Measurements from ENCODE around the gene KLHL21. TPM values are rescaled to one million over a fixed set of nuclear protein-coding genes. Genes with fewer than 3 reads are reported as not detected.

KLHL21 gene
- total and polyA plus RNA-seq, 9 of the 15 experiments (the other 6 are each of a cell fraction or from before 2014, with no cell fraction given): 2.1 to 42.1 (median 17.5) TPM

DNA sequence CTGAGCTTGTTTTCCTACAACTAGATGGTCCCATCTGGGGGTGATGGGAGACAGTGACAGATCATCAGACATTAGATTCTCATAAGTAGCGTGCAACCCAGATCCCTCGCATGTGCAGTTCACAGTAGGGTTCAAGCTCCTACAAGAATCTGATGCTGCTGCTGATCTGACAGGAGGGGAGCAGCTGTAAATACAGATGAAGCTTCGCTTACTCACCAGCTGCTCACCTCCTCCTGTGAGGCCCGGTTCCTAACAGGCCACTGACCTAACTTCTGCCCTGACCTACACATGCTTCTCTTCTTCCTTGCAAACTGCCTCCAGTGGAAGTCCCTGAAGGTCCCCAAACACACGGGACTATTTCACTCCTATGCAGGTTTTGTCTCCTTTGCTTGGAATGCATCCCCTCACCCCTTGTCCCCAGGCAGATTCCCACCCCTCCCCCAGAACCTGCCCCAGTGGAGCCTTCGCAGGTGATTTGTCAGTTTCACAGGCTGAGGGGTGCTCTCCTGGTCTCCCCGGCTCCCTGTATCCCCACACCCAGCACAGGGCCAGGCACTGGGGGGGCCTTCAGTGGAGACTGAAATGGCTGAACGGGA is 28.5 kb downstream of the KLHL21 start:
- intact Hi-C loops (cut with micrococcal nuclease) (no loop called here), in situ Hi-C loops (cut with MboI) (no loop called here)
- Histone ChIP-seq H3K9me3 (replicated peaks; ENCODE audit: control insufficient read depth, insufficient read depth, low read depth, low read length) (no peaks in the 10 kb centered on the region), H2AFZ (ENCODE audit: low read depth, low read length) (no peak overlapping the region), H3K4me1 (replicated peaks in 1 of 2; ENCODE audit: control insufficient read depth in 2 of 2, insufficient read depth in 2 of 2, low read length in 2 of 2) (peaks cover 6 to 18% of the 10 kb centered on the region in 2 experiments), H4K20me1 (replicated peaks; ENCODE audit: control insufficient read depth, insufficient read depth, low read length) (no peaks in the 10 kb centered on the region), H3K27ac (ENCODE audit: extremely low read depth, low read depth, low read length) (no peak overlapping the region), H3K9ac (ENCODE audit: insufficient read depth in 1 of 2, low read depth in 2 of 2, low read length in 2 of 2) (0 out of 4 replicates have a peak overlapping the region, but pooled peaks of 1 of the 2 experiments have one; percentile 27), H3K27me3 (ENCODE audit: control insufficient read depth in 2 of 2, insufficient read depth in 2 of 2, low read length in 2 of 2) (no peaks in the 10 kb centered on the region), H3K4me3 (no peak overlapping the region), H3K9me1 (ENCODE audit: control insufficient read depth, insufficient read depth, low read length) (no peaks in the 10 kb centered on the region), H3K79me2 (ENCODE audit: control insufficient read depth, insufficient read depth, low read length) (no peaks in the 10 kb centered on the region), H3K36me3 (ENCODE audit: control insufficient read depth, insufficient read depth, low read length) (no peaks in the 10 kb centered on the region), H3K4me2 (ENCODE audit: insufficient read depth, low read length) (no peak overlapping the region)
- BruUV-seq (replicated peaks): no TSS peak
- no peak for FAIRE-seq
- 35% methylated on average over 8 of the region's 8 CpGs for WGBS (ENCODE audit: insufficient coverage, low coverage, missing lambda C conversion rate)
- ChIA-PET POLR2A (interaction anchor here (0.5 to 1.1 kb wide), 3 partner anchors 13 to 26 kb away, joined by 3 to 4 read pairs (median 4); no protein-coding TSS in a partner anchor), CTCF (ENCODE audit: low intra/inter-chr PET ratio) (no interaction called here)
- TF ChIP-seq MTF1 (CRISPR knock-in tag; IDR thresholded peaks at IDR 0.05; ENCODE audit: borderline replicate concordance) (no peak), ZKSCAN8 (CRISPR knock-in tag; IDR thresholded peaks at IDR 0.05) (no peak), BRF1 (IDR thresholded peaks at IDR 0.05; ENCODE audit: borderline replicate concordance, extremely low read depth, insufficient read length) (no peak)
- TF ChIP-seq, protein P1, sequence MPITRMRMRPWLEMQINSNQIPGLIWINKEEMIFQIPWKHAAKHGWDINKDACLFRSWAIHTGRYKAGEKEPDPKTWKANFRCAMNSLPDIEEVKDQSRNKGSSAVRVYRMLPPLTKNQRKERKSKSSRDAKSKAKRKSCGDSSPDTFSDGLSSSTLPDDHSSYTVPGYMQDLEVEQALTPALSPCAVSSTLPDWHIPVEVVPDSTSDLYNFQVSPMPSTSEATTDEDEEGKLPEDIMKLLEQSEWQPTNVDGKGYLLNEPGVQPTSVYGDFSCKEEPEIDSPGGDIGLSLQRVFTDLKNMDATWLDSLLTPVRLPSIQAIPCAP (CRISPR knock-in tag; IDR thresholded peaks at IDR 0.05; ENCODE audit: borderline replicate concordance): no peak
- DNase-seq (ENCODE audit: extremely low read depth in 1 of 4, low spot score in 3 of 4): no peak
- no peak for ATAC-seq
